ENCODE data around the gene NMT1.

NMT1 gene

GRCh38 chr17:45096926-45097325, 35.8 kb downstream of the NMT1 start:
- no peak overlapping the region for H3K4me3 ChIP-seq (ENCODE audit: control insufficient read depth, low read depth, low read length)
- no peak for TF ChIP-seq CTCF (IDR thresholded peaks at IDR 0.05; ENCODE audit: control insufficient read depth, insufficient read depth, low read depth, low read length, missing control alignments)
- DNase-seq (ENCODE audit: low read depth): no peak

GRCh38 chr17:45098081-45098868, 37.2 kb downstream of the NMT1 start:
- TF ChIP-seq CTCF (IDR thresholded peaks at IDR 0.05; ENCODE audit: control insufficient read depth, insufficient read depth, low read depth, low read length, missing control alignments): no peak
- DNase-seq (ENCODE audit: low read depth): no peak

GRCh38 chr17:45098869-45099616, 37.9 kb downstream of the NMT1 start:
- no peak overlapping the region for H3K4me3 ChIP-seq (ENCODE audit: control insufficient read depth, low read depth, low read length)
- no peak for DNase-seq (ENCODE audit: low read depth)
- TF ChIP-seq CTCF (IDR thresholded peaks at IDR 0.05; ENCODE audit: control insufficient read depth, insufficient read depth, low read depth, low read length, missing control alignments): peak; percentile 86

More at GRCh38 chr17:45098081-45098868, 37.2 kb downstream of the NMT1 start:
- H3K4me3 ChIP-seq (ENCODE audit: control insufficient read depth, low read depth, low read length): no peak overlapping the region

- no peak for TF ChIP-seq CTCF (IDR thresholded peaks at IDR 0.05; ENCODE audit: control insufficient read depth, insufficient read depth, low read depth, low read length, missing control alignments)
- H3K4me3 ChIP-seq (ENCODE audit: control insufficient read depth, low read depth, low read length): no peak overlapping the region
- DNase-seq (ENCODE audit: low read depth): no peak
Observed at GRCh38 chr17:45101546-45101882, 40.4 kb downstream of the NMT1 start.

GRCh38 chr17:45101883-45102811, 41.0 kb downstream of the NMT1 start:
- DNase-seq (ENCODE audit: low read depth): no peak
- H3K4me3 ChIP-seq (ENCODE audit: control insufficient read depth, low read depth, low read length): no peak overlapping the region
- TF ChIP-seq CTCF (IDR thresholded peaks at IDR 0.05; ENCODE audit: control insufficient read depth, insufficient read depth, low read depth, low read length, missing control alignments): no peak

GRCh38 chr17:45102856-45103255, 41.7 kb downstream of the NMT1 start:
- H3K4me3 ChIP-seq (ENCODE audit: control insufficient read depth, low read depth, low read length): no peak overlapping the region
- no peak for DNase-seq (ENCODE audit: low read depth)
- no peak for TF ChIP-seq CTCF (IDR thresholded peaks at IDR 0.05; ENCODE audit: control insufficient read depth, insufficient read depth, low read depth, low read length, missing control alignments)
